ENCODE measurements around the gene SLC35A5. TPM values are rescaled to one million over a fixed set of nuclear protein-coding genes. Genes with fewer than 3 reads are reported as not detected.

Gene SLC35A5
- total RNA-seq, 1 donor from 2014 or later = 30.0 TPM

- no peak overlapping the region for H3K27ac Mint-ChIP-seq (ENCODE audit: unreplicated experiment)
- no peak for DNase-seq (ENCODE audit: low spot score)
- no peaks in the 10 kb centered on the region for H3K27me3 Mint-ChIP-seq (ENCODE audit: unreplicated experiment)
- H3K36me3 Mint-ChIP-seq (ENCODE audit: low read depth, unreplicated experiment) = peaks cover 6% of the 10 kb centered on the region
- no peaks in the 10 kb centered on the region for H3K4me1 Mint-ChIP-seq (ENCODE audit: unreplicated experiment)
- H3K4me3 Mint-ChIP-seq (ENCODE audit: unreplicated experiment) = no peak overlapping the region
- no peaks in the 10 kb centered on the region for H3K9me3 Mint-ChIP-seq (ENCODE audit: unreplicated experiment)
- no peak for TF ChIP-seq CTCF (IDR thresholded peaks at IDR 0.05; ENCODE audit: unreplicated experiment)
Observed at GRCh38 chr3:112550859-112551258, 11.0 kb upstream of the SLC35A5 start.

- H3K27me3 Mint-ChIP-seq (ENCODE audit: unreplicated experiment) = peaks cover 2% of the 10 kb centered on the region
- peak overlapping the region; percentile 27 for H3K4me3 Mint-ChIP-seq (ENCODE audit: unreplicated experiment)
Observed at GRCh38 chr3:112555535-112556170, 6.2 kb upstream of the SLC35A5 start.

GRCh38 chr3:112557976-112558375 is 3.9 kb upstream of the SLC35A5 start:
- Mint-ChIP-seq H3K4me3 (ENCODE audit: unreplicated experiment) (peak overlapping the region; percentile 40), H3K27ac (ENCODE audit: unreplicated experiment) (peak overlapping the region; percentile 44), H3K27me3 (ENCODE audit: unreplicated experiment) (peaks cover 6% of the 10 kb centered on the region), H3K36me3 (ENCODE audit: low read depth, unreplicated experiment) (peaks cover 15% of the 10 kb centered on the region), H3K9me3 (ENCODE audit: unreplicated experiment) (no peaks in the 10 kb centered on the region), H3K4me1 (ENCODE audit: unreplicated experiment) (peaks cover 14% of the 10 kb centered on the region)
- DNase-seq (ENCODE audit: low spot score) = no peak
- TF ChIP-seq CTCF (IDR thresholded peaks at IDR 0.05; ENCODE audit: unreplicated experiment) = no peak

More at GRCh38 chr3:112555535-112556170, 6.2 kb upstream of the SLC35A5 start:
- TF ChIP-seq CTCF (IDR thresholded peaks at IDR 0.05; ENCODE audit: unreplicated experiment) = no peak
- Mint-ChIP-seq H3K27ac (ENCODE audit: unreplicated experiment) (no peak overlapping the region), H3K9me3 (ENCODE audit: unreplicated experiment) (no peaks in the 10 kb centered on the region), H3K4me1 (ENCODE audit: unreplicated experiment) (peaks cover 14% of the 10 kb centered on the region), H3K36me3 (ENCODE audit: low read depth, unreplicated experiment) (peaks cover 15% of the 10 kb centered on the region)
- no peak for DNase-seq (ENCODE audit: low spot score)

- Mint-ChIP-seq H3K36me3 (ENCODE audit: low read depth, unreplicated experiment) (peaks cover 15% of the 10 kb centered on the region), H3K27me3 (ENCODE audit: unreplicated experiment) (peaks cover 9% of the 10 kb centered on the region), H3K4me1 (ENCODE audit: unreplicated experiment) (peaks cover 19% of the 10 kb centered on the region), H3K4me3 (ENCODE audit: unreplicated experiment) (peak overlapping the region; percentile 97), H3K9me3 (ENCODE audit: unreplicated experiment) (no peaks in the 10 kb centered on the region), H3K27ac (ENCODE audit: unreplicated experiment) (peak overlapping the region; percentile 94)
- TF ChIP-seq CTCF (IDR thresholded peaks at IDR 0.05; ENCODE audit: unreplicated experiment) = no peak
- DNase-seq (ENCODE audit: low spot score) = no peak
Observed at GRCh38 chr3:112560307-112560706, 1.5 kb upstream of the SLC35A5 start.

- peak; percentile 71 for DNase-seq (ENCODE audit: low spot score)
- H3K9me3 Mint-ChIP-seq (ENCODE audit: unreplicated experiment) = no peaks in the 10 kb centered on the region
- peaks cover 9% of the 10 kb centered on the region for H3K27me3 Mint-ChIP-seq (ENCODE audit: unreplicated experiment)
- H3K36me3 Mint-ChIP-seq (ENCODE audit: low read depth, unreplicated experiment) = peaks cover 11% of the 10 kb centered on the region
- peak overlapping the region; percentile 94 for H3K27ac Mint-ChIP-seq (ENCODE audit: unreplicated experiment)
- H3K4me3 Mint-ChIP-seq (ENCODE audit: unreplicated experiment) = peak overlapping the region; percentile 97
- peaks cover 19% of the 10 kb centered on the region for H3K4me1 Mint-ChIP-seq (ENCODE audit: unreplicated experiment)
- TF ChIP-seq CTCF (IDR thresholded peaks at IDR 0.05; ENCODE audit: unreplicated experiment) = no peak
Observed at GRCh38 chr3:112560721-112561483, 943 bp upstream of the SLC35A5 start.
